Breast epithelium (tissue), 3 donors: ENCODE results near the gene GPC3.

ENCODE experiments used
- POLR2A ChIP-seq: fragments of 450-650 bp; IDR thresholded peaks from one replicate; pipeline ENCODE4 v1.6.1; 2016; ENCODE audit warnings: antibody characterized with exemption, mild to moderate bottlenecking, moderate library complexity
- POLR2AphosphoS5 ChIP-seq, 3 donors: sonication (generic); formaldehyde crosslinking; IDR thresholded peaks; one replicate each; pipeline ENCODE4 v1.6.1; 2017; ENCODE audit warnings: antibody characterized with exemption in 3 of 3
- TF ChIP-seq, protein P1 (sequence below), 3 donors: fragments of 450-650 bp; IDR thresholded peaks; one replicate each; pipeline ENCODE4 v1.5.1; 2016 to 2017; ENCODE audit warnings: antibody characterized with exemption in 3 of 3, mild to moderate bottlenecking in 3 of 3, moderate library complexity in 3 of 3

DNA sequence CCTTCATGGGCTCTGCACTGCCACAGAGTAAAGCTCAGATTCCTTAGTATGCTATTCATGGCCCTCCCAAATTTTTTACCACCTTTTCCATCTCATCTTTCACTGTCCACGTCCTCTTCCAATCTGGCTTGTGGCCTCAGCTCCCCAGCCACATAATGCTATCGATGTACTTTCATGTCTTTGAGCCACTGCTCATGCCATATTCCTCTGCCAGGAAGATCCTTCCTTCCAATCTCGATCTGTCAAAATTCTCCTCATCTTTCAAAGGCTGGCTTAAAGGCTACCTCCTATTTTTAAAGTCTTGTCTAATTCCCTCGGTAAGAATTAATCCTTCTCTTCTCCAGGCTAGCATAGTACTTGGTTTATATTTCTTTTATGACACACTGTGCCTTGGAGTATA is 336.8 kb downstream of the GPC3 start:
- TF ChIP-seq, protein P1, sequence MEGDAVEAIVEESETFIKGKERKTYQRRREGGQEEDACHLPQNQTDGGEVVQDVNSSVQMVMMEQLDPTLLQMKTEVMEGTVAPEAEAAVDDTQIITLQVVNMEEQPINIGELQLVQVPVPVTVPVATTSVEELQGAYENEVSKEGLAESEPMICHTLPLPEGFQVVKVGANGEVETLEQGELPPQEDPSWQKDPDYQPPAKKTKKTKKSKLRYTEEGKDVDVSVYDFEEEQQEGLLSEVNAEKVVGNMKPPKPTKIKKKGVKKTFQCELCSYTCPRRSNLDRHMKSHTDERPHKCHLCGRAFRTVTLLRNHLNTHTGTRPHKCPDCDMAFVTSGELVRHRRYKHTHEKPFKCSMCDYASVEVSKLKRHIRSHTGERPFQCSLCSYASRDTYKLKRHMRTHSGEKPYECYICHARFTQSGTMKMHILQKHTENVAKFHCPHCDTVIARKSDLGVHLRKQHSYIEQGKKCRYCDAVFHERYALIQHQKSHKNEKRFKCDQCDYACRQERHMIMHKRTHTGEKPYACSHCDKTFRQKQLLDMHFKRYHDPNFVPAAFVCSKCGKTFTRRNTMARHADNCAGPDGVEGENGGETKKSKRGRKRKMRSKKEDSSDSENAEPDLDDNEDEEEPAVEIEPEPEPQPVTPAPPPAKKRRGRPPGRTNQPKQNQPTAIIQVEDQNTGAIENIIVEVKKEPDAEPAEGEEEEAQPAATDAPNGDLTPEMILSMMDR (IDR thresholded peaks at IDR 0.05) = no peak
- TF ChIP-seq POLR2A = no peak
- TF ChIP-seq POLR2AphosphoS5 (IDR thresholded peaks at IDR 0.05) = no peak
